GM19035 (cell line): Measurements from ENCODE around the gene PHF24.
A peak's percentile ranks its signal among the peaks of the same experiment; 100 is the strongest.
"Not testable (repeated sequence)": the region's sequence is repeated elsewhere in the genome, so short reads cannot be mapped to it uniquely, and the experiment has no call there.

Experiments used
- ATAC-seq: cut with Tn5 transposase; IDR thresholded peaks from one replicate; pipeline ENCODE4 v1.9.1; 2021; ENCODE audit not compliant: unreplicated experiment

Gene PHF24

DNA sequence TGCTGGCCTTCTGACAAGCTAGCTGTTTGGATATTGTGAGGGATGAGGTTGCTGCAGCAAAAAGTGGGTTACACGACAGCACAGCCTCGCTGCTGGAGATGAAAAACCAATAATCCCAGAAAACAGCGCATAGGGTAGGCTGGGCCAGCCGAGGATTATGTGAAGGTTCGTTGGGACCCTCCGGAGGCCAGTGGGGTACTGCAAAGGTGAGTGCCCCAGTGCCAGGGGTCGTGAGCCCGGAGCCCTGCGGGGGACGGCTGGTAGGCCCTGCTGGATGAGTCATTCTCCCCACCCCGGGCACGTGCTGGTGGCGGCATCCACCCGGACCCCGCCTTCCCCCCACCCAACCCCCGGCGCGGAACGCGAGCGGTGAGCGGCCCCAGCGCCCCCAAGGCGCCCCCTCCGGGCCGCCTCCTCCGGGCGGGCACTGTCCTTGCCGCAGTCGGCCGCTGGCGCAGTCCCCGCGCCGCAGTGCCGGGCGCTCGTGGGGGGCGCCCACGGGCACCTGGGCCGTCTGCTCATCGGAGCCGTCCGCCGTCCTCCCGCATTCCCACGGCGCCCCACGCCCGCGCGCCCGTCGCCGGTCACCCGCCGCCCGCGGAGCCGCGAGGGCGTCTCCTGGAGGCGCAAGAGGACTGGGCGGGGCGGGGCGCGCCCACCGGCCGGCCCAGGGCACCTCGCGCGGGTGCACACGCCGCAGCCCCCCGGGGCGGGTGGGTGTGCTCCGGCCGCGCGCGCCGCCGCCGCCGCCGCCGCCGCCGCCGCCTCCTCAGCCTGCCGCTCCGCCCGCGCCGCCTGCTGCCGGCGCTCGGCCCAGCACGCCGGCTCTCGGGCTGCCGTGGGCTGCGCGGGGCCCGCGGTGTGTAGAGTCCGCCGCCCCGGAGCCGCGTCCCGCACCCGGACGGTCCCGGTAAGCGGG is at the start of gene PHF24:
Gene PHF24 (plus strand): TSS at position 794 of the 919 bp plus-strand sequence. CDS start 13,014 bp downstream, outside the sequence.
- ATAC-seq, result peak; percentile 43

DNA sequence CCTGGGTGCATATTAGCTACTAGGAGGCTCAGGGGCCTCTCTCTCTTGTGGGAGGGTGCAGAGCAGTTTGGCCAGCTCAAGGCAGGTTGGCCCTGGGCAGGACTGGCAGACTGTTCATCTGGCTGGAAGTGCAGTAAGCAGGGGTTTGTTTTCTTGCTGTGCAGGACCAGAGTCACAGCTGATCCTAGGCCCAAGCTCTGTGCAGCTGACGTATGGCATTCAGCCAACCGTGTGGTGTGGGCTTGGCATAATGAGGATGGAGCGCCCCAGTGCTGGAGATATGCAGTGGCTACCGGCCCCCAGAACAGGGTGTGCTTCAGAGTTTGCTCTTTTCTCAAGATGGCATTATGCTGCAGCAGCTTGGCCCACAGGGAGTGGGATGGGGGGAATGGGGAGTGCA is 31.0 kb upstream of the PHF24 start:
- ATAC-seq, result no peak

DNA sequence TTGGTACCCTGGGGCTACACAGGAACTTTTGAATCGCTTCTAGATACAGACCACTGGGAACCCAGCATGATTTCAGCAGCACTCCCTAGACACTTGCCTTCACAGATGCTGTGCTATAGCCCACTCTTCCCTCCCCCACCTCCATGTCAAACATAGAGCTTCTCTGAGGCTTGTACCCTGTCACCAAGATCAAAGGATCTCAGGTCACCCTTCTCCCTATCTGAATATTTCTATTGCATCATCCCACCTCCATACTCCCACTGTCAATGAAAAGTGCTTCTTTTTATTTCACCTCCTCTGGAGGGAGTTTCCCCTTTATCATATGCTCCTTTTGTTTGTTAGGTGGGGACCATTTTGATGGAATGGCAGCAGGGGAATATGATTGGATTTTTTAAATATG is 29.2 kb upstream of the PHF24 start:
- ATAC-seq, result no peak

DNA sequence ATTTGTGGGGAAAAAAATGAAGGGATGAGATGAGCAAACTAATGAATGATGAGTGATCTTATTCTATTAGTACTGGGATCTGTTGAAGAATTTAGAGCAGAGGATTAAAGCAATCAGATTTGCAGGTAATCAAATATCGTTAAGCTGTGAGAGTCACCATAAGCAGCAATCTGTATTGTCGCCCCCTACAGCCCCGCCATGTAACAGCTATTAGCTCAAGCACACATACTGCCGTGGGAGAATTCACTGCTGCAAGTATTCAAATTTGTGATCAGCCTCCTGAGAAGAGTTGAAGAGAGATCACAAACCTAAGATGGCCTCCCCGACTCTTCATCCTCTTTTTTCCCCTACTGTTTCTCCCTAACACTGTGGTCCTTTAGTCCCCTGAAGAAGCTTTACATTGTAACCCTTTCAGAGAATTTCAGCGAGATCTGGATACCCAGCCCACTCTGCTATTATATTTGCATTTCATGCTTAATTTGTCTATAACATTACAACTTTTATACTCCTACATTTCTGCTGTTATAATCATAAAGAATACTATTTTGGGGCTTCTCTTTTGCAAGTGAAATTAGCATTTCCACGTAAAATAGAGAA is 28.5 kb upstream of the PHF24 start:
- ATAC-seq, result no peak

DNA sequence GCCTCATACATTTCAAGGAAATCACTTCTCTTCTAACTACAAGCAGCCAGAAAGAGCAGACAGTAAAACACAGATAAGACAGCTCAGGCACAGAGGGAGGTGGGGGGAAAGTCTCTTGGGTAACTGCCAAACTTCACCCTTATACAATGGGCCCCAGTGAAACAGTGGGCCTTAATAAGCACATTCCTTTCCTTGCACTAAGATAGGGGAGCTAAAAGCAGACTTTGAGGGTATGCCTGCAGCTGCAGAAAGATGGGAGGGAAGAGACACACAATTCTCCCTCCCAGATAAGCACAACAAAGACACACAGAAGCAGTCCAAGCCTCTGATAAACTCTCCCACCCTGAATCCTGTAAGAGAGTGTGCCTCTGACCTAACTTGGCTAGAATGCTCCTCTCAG is 18.1 kb upstream of the PHF24 start:
- ATAC-seq, result not testable (repeated sequence)

DNA sequence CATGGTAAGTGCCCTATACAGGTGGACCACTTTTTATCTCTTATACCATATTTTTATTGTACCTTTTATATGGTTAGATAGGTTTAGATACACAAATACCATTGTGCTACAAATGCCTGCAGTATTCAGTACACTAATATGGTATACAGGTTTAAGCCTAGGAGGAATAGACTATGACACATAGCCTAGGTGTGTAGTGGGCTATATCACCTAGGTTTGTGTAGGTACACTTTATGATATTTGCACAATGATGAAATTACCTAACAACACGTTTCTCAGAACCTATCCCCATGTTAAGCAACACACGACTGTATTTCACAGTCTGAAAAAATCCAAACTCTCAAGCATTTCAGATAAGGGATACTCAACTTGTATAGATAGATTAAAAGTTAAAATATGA is 9.6 kb upstream of the PHF24 start:
- ATAC-seq, result no peak

DNA sequence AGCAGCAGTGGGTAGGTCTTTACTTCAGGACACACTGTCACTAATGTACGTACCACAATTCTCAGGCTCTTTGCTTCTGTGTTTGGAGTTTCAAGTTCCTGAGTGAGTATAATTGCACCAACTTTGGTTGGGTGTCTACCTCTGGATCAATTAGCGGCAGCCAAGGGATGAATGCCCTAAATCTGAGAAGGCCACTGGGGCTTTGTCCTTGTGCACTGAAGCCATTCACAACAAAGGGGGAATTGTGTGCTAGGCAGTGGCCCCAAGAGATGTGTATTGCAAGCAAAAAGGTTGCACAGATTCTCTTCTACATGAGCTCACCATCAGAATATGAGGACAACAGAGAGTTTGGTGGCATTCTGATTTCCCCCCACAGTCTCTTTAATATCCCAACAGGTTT is 3.9 kb upstream of the PHF24 start:
- ATAC-seq, result no peak

DNA sequence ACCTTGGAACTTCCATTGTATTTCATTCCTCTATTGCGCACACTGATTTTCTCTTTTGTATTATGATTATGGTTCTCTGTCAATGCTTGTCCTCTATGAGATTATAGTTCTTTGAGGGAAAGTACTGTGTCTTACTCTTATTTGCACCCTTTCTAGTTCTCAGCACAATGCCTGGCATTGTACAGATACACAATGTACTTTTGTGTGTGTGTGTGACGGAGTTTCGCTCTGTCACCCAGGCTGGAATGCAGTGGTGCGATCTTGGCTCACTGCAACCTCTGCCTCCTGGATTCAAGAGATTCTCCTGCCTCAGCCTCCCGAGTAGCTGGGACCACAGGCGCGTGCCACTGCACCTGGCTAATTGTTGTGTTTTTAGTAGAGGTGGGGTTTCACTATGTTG is 2.0 kb upstream of the PHF24 start:
- not testable (repeated sequence) for ATAC-seq

DNA sequence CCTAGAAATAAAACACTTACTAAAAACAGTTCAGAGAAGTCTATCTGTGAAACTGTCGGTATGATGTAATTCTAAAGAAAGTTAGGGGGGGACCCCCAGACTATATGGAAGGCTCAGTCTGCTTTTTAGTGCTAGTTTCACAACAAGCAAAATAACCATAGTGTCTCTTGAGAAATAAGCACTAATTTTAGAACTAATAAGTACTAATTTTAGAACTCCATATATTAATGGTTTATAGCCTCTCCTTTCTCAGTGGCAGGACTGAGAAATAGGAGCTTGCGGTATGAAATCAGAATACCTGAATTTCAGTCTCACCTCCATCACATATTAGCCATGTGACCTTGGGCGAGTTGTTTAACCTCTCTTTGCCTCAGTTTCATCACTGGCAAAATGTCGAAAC is 1.4 kb upstream of the PHF24 start:
- ATAC-seq, result peak; percentile 72

DNA sequence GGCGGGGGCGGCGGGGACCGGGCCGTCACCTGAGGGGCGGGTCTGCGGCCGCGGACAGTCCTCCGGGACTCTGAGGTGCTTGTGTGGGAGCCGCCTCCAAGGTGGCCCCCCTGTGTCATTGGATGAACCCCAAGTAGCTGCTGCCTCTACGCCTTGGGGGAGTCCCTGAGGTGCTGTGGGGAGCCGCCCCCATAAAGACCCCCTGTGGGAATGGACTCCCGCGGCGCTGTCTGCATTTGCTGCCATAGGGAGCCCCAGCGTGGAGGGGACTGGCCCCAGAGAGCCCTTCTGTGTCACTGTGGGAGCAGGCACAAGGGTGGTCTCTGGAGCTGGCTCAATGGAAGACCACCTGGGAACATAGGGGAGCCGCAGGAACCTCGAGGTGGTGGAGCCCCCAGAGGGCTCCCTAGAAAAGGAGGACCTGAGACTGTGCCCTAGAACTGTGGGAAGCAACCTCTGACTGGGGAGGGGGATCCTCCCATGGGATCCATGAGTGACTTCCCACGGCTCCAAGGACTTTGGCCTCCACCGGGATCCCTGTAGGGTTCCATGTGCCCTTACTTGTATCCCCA is 412 bp downstream of the PHF24 start:
- no peak for ATAC-seq

DNA sequence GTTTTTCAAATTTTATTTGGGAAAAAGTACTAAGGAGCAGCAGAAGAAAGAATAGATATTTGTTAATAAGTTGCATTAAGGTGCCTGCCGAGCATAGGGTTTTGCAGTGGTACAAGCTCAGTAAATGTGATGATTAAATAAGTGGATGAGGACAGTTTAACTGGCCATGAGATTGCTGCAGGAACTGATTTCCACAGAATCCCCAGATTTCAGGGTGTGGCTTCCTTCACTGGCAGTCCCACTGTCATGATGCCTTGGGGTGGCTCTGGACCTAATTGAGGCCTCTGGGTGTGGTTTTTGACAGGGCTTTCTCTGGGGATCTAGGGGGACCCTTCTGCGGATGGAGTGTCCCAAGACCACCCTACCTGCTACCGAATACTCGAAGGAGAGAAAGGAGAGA is 1.4 kb downstream of the PHF24 start:
- no peak for ATAC-seq

DNA sequence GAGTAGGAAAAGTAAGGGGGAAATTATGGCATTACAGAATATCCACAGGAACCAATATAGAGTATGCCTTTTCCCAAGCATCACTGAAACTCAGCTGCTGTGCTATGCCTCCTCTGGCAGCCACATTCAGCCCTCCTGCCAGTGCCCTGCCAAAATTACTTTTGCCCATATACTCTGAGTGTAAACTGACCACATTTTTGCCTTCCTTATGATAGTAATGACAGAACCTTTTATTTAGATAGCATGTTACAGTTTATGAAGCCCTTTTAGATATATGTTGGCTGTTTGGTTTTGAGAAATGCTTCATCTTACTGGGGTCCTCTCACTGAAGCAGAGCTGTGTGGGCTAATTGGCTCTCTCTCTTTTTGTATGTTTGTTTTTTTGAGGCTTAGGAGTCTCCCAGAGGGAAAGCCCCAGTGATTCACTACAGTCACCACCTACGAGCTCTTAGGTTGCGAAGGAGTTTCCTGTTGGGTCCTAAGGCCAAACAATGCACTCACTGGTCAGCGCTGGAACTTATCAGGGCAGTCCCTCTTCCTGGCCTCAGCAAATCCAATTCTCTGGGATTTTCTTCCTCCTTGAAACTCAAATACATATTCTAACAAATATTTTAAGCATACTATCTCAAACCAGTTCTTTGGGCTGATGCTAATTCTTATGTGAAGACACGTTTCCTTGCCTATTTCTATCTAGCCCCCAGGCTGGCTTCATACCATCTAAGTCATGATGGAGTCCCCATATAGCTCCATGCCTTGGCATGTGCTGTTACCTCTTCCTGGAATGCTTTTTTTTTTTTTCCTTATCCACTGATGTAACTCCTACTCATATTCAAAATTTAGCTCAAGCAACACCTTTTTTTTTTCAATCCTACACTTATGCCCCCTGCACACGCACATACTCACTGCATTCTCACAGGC is 3.7 kb downstream of the PHF24 start:
- ATAC-seq, result no peak

DNA sequence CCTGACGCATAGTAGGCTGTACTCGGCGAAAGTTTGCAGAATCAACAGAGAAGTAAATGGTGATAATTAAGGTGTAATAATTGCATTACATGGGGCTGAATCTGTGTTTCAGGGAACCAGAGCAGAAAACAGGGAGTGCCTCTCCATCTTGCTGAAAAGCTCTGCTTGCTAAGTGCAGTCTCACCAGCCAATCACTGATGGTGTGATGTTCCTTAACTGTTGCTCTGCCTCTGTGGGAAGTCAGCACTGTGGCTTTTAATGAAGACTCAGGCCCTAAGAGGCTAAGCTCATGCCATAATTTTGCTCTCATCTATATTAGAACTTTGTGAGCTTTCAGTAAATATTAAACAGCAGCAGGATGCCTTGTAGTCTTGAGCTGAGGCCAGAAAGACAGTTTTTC is 4.5 kb downstream of the PHF24 start:
- no peak for ATAC-seq

DNA sequence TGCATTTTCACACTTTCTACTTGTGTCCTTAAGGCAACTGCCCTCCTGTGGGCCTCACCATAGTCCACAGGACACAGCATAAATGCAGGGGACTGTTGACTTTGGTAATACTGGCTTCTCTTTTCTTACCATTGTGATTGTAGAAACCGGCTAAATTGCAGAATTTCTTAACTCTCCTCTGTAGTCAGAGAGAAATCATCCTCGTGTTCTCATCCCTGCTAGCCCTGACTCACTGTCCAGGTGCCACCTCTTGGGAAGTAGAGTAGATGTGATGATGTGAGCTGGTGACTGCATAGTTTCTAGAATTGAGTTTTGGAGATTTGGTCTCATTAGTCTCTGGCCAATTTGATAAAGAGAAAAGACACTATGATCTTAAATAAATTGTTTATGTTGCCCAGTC is 5.5 kb downstream of the PHF24 start:
- ATAC-seq, result no peak

DNA sequence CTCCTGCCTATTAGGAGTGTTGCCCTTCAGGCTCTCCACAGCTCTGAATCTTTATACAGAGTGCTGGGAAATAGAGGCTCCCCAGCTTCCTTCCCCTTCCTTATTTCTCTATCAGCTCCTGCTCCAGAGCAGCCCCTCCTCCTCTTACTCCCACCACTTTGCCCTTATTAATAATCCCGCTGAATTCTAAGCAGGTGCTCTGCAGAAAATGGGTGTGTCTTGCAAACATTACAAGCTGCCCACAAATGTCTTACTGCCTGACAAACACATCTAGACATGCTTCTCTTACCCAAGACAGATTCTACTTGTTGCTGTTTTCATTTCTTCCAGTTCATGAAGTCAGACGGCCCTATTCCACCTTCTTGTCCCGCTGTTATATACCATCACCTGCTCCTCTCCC is 6.4 kb downstream of the PHF24 start:
- no peak for ATAC-seq

DNA sequence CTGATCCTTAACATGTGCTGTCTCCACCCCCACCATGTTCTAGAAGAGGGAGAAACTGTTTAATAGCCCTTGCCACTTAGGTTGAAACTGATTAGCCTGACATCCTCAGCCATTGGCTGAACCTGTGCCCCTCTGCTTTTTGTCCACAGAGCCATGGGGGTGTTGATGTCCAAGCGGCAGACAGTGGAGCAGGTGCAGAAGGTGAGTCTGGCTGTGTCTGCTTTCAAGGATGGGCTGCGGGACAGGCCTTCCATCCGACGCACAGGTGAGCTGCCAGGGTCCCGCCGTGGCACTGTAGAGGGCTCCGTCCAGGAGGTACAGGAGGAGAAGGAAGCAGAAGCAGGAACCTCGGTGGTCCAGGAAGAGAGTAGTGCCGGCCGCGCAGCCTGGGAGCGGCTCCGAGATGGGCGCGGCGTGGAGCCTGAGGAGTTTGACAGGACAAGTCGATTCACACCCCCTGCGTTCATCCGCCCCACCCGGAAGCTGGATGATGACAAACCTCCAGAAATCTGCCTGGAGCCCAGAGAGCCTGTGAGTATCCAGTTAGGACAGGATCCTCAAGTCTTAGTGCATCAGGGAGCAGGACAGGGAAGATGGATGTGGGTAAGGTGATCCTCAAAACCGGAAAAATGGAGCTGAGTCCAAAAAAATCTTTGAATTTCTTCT is 13.2 kb downstream of the PHF24 start:
- no peak for ATAC-seq

DNA sequence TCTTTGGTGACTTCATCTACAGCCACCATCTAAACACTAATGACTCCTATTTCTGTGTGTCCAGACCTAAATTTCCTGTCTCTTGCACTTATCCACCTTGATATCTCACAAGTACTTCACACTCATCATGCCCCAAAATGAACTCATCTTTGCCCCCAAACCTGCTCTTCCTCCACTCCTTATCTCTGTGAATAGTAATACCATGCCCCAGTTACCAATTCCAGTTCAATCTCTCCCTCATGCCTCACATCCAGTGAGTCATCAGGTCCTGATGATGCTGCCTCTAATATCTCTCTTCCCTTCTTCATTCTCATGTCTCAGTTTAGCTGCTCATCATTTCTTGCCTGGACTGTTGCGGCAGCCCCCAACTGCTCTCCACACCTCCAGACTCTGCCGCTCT is 16.6 kb downstream of the PHF24 start:
- ATAC-seq, result no peak

DNA sequence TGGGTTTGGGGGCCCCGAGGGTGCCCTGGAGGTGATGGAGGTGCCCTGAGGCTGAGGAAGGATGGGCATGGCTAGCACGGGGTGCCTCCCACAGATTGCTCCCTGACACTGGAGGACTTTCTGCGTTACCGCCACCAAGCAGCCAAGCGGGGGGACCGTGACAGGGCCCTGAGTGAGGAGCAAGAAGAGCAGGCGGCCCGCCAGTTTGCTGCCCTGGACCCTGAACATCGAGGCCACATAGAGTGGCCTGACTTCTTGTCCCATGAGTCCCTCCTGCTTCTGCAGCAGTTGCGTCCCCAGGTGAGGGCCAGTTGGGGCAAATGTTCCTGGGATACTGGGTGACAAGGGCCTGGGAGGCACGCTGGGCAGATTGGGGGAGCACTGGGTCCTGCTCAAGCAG is 18.4 kb downstream of the PHF24 start:
- no peak for ATAC-seq

DNA sequence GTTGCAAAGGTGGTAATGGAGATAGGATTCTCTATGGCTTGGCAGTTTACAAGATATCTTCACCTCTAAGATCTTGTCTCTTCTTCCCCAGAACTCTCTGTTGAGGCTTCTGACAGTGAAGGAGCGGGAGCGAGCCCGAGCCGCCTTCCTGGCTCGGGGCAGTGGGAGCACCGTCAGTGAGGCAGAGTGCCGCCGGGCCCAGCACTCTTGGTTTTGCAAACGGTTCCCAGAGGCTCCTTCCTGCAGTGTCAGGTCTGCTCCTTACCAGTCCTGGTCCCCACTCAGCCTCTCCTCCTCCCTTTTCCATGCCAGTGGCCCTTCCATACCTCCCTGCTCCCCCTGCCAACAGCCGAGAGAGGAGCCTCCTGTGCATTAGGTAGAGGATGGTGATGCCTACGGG is 18.9 kb downstream of the PHF24 start:
- ATAC-seq, result no peak

DNA sequence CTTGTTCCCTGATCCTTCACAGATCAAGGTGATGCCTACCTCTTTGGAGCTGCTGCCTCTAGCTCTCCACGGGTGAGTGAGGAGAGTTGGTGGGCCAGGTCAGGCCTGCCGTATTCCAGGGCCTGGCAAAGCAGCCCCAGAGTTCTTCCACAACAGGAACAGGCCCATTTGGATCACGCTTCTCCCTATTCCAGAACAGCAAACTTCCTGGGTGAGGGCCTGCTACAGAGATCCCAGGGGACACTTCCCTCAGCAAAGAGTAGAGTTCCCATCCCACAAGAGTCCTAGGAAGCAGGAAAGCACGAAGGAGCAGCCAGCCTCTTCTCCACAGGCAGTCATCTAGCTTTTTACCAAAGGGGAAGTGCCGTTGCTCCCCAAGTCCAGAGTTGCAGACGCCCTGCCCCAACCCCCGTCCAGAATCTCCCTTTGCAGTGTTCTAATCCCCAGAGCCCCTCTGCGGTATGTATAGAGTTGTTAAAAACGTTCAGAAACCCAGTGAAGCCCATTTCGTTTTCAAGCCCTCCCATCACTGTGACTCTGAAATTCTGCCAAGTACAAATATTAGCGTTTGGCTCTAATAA is 22.2 kb downstream of the PHF24 start:
- no peak for ATAC-seq
